NCI-H2196 (cell line): ENCODE results near the gene FUT4.
A peak's percentile ranks its signal among the peaks of the same experiment; 100 is the strongest.
"Not testable (repeated sequence)": the region's sequence is repeated elsewhere in the genome, so short reads cannot be mapped to it uniquely, and the experiment has no call there.

ENCODE experiments used
- DNase-seq: peaks from one replicate; lab custom pipeline; 2025; ENCODE audit not compliant: unreplicated experiment; lab: John Stamatoyannopoulos, UW

Gene FUT4

DNA sequence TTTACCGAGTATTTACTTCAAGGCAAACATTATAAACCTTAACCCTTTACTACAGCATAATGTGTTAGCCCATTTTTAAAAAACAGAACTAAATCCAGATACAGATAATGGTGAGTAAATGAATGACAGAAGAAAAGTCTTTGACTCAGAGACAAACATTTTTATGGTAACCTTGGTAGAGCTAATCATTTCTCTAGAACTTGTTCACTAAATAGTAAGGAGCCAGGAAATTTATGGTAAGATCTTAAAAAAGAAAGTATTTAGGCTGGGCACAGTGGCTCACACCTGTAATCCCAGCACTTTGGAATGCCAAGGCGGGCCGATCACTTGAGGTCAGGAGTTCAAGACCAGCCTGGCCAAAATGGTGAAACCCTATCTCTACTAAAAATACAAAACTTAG lies 11.5 kb upstream of the FUT4 start:
- DNase-seq = no peak

DNA sequence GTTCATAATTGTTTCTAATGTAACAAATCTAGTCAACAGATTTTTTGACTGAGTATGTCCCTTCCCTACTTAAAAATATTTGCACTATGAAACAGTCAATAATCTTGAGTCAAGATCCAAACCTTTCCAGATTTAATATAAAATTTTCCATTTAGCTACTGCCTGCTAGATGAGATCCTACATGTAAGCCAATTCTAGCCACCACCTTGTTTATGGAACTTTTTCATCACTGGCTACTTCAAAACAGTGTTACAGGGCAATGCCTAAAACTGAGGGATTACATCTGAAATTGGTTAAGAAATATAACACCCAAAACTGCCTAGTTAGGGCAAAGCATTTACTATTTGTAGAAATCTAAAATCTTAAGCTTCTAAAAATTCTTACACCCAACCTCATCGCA lies 10.5 kb upstream of the FUT4 start:
- no peak for DNase-seq

DNA sequence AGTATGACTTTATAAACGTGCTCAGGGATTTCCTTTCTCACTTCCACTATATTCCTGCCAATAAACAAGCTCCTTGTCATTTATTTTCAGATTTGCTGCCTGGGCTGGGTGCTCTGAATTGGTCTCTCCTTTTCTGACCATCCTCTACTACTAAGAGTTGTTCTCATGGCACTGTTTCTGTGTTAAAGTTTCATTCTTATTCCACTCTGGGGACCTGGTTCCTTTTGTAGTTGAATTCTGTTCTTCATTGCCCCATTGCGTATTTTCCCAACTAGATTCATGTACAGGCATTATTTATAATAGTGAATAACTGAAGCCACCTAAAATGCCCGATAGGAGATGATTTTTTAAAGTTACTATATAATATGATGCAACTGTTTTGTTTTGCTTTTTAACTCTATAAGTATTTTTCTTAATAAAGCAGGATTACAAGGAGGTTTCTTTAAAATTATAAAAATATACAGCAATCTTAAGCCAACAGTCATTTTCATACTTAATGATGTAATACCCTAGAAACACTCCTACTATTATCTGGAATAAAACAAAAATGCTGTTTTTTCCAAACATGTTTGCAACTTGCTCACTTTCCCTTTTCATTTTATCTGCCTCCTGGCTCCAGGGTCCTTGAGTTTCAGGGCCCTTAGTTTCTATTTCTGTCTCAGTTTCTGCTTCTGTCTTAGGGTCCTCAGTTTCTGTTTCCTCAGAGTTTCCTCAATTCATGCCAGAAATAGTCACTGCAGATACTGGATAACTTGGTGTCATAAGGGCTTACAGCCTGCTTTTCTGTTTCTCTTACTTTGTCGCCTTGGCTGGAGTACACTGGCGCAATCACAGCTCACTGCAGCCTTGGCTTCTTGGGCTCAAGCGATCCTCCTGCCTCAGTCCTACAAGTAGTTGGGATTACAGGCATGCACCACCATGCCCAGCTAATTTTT lies 9.8 kb upstream of the FUT4 start:
- no peak for DNase-seq

DNA sequence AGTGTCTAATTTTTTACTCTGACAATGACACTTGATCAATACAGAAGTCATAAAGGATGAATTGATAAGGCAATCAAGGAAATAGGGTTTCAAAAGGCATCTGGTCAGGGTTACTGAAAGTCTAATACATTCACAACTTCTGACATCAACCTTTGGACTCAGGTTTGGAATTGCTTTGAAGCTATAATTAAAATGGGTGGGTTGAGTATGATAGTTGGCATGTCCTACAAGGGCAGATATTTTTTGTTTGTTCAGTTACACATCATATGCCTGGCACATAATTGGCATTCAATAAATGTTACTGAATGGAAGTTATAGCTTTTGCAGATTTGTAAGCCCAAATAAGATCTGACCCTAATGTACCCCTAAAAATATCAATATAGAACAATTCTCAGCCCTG lies 7.3 kb upstream of the FUT4 start:
- DNase-seq = no peak

DNA sequence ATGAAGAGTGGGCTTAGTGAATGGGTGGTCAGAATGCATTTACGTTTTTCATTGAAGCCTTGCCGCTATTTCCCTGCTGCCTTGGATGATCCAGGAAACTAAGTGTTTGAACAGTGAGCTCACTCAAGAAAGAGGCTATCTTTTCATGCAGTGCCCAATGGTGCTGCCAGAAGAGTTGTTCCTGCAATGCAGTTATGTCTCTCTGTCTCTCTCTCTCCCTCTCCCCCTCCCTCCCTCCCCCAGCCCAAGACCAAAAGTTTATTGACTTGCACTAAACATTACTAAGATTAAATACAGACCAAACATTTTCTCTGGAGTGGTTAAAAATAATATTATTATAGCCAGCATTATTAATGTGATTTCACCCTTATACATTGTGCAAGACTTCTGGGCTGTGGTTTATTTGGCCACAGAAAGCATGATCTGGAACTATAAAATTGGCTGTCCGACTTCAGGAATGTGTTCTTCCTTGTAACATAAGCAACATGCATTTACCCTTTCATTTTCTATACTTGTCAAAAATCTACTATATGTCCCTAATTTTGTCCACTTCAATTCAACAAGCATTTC lies 6.6 kb upstream of the FUT4 start:
- no peak for DNase-seq

DNA sequence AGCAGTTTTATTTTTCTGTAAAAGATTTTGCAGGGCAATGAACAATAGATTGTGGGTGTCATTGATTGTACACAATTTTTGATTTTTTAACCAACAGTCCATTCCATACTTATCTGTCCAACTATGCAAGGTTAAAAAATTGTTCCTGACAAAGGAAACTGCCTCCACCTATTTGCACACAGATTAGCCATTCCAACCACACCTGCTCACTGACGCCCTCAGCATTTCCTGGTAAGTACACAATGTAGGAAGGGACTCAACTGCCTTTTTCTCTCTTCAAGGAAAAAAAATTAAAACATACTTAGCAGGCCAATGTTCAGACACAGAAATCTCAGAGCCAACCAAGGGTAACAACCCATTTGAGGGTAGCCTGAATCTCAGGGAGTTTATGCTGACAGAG lies 4.3 kb upstream of the FUT4 start:
- no peak for DNase-seq

DNA sequence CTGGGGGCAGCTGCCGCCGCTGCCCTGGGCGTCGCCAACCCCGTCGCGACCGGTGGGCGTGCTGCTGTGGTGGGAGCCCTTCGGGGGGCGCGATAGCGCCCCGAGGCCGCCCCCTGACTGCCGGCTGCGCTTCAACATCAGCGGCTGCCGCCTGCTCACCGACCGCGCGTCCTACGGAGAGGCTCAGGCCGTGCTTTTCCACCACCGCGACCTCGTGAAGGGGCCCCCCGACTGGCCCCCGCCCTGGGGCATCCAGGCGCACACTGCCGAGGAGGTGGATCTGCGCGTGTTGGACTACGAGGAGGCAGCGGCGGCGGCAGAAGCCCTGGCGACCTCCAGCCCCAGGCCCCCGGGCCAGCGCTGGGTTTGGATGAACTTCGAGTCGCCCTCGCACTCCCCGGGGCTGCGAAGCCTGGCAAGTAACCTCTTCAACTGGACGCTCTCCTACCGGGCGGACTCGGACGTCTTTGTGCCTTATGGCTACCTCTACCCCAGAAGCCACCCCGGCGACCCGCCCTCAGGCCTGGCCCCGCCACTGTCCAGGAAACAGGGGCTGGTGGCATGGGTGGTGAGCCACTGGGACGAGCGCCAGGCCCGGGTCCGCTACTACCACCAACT lies 1.0 kb downstream of the FUT4 start:
- no peak for DNase-seq

DNA sequence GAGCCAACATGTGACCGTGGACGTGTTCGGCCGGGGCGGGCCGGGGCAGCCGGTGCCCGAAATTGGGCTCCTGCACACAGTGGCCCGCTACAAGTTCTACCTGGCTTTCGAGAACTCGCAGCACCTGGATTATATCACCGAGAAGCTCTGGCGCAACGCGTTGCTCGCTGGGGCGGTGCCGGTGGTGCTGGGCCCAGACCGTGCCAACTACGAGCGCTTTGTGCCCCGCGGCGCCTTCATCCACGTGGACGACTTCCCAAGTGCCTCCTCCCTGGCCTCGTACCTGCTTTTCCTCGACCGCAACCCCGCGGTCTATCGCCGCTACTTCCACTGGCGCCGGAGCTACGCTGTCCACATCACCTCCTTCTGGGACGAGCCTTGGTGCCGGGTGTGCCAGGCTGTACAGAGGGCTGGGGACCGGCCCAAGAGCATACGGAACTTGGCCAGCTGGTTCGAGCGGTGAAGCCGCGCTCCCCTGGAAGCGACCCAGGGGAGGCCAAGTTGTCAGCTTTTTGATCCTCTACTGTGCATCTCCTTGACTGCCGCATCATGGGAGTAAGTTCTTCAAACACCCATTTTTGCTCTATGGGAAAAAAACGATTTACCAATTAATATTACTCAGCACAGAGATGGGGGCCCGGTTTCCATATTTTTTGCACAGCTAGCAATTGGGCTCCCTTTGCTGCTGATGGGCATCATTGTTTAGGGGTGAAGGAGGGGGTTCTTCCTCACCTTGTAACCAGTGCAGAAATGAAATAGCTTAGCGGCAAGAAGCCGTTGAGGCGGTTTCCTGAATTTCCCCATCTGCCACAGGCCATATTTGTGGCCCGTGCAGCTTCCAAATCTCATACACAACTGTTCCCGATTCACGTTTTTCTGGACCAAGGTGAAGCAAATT lies 1.8 kb downstream of the FUT4 start:
- no peak for DNase-seq

DNA sequence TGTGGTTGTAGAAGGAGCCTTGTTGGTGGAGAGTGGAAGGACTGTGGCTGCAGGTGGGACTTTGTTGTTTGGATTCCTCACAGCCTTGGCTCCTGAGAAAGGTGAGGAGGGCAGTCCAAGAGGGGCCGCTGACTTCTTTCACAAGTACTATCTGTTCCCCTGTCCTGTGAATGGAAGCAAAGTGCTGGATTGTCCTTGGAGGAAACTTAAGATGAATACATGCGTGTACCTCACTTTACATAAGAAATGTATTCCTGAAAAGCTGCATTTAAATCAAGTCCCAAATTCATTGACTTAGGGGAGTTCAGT lies 2.4 kb downstream of the FUT4 start:
- DNase-seq = no peak

DNA sequence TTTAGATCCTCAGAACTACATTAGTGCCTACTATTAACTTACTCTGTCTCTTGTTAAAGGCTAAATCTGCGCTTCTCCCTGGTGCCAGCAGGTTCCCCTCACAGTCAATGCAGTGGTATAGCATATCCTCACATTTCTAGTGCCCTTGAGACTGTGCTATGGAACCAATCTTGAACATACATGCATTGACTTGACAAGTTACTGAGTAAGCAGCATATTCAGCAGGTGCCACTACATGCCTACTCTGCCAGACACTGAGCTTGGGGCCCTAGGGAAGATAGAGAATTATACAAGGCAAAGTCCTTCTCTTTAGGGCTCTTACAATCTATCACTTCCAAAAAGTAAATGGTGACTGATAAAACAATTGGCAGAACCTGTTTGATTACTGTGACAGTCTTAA lies 3.2 kb downstream of the FUT4 start:
- no peak for DNase-seq

DNA sequence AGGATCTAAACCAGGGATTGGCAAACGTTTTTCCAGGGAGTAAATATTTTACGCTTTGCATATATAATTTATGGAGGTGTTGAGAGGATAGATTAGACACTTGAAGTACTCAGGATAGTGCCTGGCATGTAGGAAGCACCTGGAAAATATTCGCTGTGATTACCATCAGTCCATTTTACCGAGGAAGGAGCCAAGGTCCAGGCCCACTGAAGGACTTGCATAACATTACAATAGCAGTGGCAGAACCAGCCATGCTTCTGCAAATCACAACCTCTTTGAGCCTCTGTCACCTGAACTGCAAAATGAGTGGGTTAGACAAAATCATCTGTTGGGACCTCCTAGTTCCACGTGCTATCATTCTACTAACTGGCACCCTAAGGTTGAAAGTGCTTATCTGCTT lies 5.4 kb downstream of the FUT4 start:
- DNase-seq = no peak

DNA sequence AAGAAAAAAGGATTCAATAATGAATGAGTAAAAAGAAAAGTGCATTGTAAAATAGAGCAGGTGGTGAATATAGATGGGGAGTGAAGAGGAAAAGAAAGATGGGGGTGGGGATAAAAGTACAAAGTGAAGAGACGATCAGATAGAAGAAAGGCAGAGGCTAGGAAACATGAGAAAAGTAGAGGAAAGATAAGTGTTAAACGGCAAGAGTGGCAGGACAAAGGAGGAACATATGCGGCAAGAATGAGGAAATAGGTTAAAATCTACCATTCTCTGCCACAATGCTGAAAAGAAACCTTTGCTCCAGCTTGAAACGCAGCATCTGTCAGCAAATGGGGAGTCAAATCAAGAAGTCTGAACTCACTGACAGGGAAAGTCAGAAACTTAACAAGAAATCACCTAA lies 6.8 kb downstream of the FUT4 start:
- no peak for DNase-seq

DNA sequence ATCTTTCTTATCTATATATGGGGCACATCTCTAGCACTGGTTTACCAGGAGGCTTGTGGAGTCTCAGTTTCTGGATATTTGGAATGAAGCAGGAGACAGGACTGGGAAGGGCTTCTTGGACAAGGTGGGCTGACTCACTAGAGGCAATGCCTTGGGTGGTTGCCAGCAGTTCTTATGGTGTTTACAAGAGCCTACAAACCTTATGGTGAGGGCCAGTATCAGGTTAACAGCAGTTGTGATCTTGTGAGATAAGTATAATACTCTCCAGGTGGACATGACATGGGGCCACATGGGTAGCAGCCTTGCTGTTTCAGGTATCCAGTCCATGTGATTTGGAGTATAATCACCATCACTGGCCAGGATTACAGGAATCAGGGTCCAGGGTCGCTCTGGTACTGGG lies 10.2 kb downstream of the FUT4 start:
- peak; percentile 46 for DNase-seq

DNA sequence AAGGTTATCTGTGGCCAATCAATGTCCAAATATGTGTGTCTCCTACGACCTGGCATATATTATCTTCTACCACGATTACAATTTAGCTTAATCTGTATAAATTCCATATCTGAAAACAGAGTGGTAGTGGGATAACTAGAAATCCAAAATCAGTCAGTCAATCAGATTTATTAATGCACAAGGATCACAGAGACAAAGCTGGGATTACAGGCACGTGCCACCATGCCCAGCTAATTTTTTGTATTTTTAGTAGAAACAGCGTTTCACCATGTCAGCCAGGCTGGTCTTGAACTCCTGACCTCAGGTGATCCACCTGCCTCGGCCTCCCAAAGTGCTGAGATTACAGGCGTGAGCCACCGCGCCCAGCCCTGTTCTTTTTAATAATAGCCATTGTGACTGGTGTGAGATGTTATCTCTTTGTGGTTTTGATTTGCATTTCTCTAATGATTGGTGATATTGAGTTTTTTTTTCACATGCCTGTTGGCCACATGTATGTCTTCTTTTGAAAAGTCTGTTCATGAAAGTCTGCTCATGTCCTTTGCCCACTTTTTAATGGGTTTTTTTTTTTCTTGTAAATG lies 12.1 kb downstream of the FUT4 start:
- DNase-seq = not testable (repeated sequence)

DNA sequence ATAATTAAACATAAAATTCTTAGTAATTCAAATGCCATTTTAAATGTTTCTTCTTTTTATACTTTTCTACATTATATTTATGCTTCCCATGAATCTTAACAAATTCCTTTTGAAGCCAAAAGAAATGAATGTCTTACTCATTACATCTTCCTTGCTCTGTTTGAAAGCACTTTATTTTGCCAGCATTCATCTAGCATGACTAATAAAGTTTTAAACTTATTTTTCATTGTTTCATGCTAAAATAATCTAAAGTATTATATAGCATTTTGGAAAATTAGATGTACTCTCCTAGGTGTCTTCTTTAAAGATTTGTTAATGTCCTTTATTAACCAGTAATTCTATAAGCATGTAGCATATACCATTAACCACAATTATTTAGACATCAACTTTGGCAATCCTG lies 13.7 kb downstream of the FUT4 start:
- no peak for DNase-seq

DNA sequence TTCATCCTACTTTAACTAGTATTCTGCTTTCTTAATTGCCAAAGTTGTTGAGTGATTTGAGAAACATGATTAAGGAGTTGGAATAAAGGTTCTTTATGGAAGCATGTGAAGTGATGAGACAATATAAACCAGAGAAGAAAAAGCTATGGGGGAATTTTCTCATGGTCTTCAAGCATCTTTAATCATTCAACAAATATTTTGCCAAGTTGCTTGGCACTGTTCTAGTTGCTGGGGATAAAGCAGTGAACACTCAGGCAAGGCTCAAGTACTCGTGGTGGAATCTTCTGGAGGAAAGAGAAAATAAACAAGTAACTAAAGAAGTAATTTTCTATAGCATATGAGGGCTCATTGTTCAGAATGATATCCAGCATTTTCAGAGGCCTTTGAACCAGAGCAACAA lies 14.3 kb downstream of the FUT4 start:
- DNase-seq = no peak

DNA sequence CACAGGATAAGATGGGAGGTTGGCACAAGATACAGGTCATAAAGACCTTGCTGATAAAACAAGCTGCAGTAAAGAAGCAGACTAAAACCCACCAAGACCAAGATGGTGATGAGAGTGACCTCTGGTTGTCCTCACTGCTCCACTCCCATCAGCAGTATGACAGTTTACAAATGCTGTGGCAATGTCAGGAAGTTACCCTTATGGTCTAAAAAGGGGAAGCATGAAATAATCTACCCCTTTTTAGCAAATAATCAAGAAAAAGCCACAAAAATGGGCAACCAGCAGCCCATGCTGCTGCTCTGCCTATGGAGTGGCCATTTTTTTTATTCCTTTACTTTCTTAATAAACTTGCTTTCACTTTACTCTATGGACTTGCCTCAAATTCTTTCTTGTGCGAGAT lies 14.7 kb downstream of the FUT4 start:
- no peak for DNase-seq

DNA sequence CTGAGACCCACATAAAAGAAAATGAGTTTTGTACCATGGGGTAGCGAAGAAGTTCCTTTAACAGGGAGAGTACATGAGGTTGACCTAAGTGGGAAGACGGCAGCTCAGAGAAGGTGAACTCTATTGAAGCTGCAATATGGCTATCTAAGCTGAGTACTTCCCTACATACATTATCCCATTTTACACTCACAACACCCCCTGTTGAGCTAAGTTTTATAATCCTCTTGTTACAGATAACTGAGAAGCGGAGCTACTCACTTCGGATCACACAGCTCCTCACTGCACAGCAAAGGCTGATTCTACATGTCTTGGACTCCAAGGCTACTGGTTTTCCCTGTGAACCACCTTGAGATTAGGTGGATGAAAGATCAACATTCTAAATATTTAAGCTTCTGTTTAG lies 15.2 kb downstream of the FUT4 start:
- DNase-seq = no peak

DNA sequence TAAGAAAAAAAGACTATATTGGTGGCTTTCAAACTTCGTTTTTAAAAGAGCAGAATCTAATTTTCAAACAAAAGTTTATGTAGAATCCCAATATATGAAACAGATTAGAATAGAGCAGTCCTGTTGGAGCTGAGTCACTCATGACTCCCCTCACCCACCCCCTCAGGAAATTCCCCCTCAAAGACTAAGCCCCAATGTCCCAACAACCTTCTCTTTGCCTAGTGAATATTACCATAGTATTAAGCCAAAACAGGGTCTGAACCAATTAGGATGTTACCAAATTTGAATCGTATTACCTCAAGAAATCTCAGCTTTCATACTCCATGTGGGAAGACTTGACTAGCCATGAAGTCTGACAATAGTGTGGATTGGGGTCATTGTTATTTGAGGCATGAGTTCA lies 15.6 kb downstream of the FUT4 start:
- no peak for DNase-seq

DNA sequence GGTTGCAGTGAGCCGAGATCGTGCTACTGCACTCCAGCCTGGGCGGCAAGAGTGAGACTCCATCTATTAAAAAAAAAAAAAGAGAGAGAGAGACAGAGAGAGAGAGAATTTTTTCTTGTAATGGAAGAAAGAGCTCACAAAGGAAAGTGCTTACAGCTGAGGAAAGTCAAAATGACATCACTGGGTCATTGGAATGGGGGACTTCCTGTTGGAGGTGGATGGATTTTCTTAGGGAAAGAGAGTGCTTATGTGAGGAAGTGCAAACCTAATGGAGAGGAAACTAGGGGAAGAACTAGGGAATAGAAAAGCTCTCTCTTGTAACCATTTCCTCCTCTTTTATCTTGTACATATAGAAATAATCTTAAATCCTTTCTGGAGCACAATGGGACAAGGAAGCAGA lies 17.1 kb downstream of the FUT4 start:
- DNase-seq = no peak

DNA sequence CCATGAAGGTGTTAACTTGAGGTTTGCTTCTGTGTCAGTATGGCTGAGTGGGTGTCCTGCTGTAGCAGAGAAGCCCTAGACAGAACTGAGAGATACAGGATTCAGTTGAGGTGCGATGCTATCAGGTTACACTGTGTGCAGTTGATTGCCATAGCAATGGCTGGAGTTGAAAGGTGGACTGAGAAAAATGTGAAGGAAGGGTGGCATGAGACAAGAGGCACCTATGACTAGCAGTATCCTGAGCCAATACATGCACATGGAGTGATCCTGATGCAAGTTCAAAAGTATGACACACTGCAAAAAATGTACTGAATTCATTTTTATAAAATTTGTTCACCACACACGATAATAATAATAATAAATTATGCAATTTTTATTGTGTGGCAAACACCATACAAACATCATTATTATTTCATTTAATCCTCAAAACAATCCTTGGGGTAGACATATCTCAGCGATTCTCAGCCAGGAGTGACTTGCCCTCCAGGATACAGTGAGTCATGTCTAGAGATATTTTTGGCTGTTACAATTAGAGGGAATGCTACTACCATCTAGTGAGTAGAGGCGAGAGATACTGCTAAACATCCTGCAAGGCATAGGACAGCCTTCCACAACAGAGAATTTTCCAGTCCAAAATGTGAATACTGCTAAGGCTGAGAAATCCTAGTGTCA lies 19.6 kb downstream of the FUT4 start:
- DNase-seq = no peak
